Panc1 (cell line): ENCODE data around the gene ZNF398.

Experiments
- POLR2AphosphoS5 ChIP-seq: IDR thresholded peaks from 2 replicates; pipeline ENCODE4 v1.6.1; 2012; ENCODE audit warnings: mild to moderate bottlenecking, low read depth, low read length, moderate library complexity
- REST ChIP-seq, 2 experiments: IDR thresholded peaks; 2 replicates each; pipeline ENCODE4 v1.6.1; 2011 to 2012; ENCODE audit warnings: low read depth in 2 of 2, control low read depth in 1 of 2, low read length in 1 of 2, mild to moderate bottlenecking in 1 of 2, moderate library complexity in 1 of 2; ENCODE audit not compliant: insufficient read depth in 1 of 2
- TF ChIP-seq, protein P1 (sequence below): fragments of 450-650 bp; IDR thresholded peaks from 2 replicates; pipeline ENCODE4 v1.5.1; 2017; ENCODE audit warnings: mild to moderate bottlenecking

DNA sequence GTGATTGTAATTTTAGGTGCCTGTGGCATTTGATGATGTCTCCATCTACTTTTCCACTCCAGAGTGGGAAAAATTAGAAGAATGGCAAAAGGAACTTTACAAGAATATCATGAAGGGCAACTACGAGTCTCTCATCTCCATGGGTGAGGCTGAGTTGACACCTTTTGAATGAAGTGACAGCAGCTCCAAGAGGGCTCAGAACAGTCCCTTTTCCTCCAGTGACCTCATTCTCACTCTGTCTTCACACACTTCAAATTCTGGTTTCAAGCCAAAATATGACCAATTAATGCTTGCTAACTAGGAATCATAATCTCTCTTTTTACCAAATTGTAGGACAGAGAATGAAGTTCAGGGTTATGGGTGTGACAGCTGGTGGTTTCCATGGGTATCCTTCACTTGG is 18.9 kb downstream of the ZNF398 start:
- TF ChIP-seq, protein P1, sequence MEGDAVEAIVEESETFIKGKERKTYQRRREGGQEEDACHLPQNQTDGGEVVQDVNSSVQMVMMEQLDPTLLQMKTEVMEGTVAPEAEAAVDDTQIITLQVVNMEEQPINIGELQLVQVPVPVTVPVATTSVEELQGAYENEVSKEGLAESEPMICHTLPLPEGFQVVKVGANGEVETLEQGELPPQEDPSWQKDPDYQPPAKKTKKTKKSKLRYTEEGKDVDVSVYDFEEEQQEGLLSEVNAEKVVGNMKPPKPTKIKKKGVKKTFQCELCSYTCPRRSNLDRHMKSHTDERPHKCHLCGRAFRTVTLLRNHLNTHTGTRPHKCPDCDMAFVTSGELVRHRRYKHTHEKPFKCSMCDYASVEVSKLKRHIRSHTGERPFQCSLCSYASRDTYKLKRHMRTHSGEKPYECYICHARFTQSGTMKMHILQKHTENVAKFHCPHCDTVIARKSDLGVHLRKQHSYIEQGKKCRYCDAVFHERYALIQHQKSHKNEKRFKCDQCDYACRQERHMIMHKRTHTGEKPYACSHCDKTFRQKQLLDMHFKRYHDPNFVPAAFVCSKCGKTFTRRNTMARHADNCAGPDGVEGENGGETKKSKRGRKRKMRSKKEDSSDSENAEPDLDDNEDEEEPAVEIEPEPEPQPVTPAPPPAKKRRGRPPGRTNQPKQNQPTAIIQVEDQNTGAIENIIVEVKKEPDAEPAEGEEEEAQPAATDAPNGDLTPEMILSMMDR, result no peak
- TF ChIP-seq POLR2AphosphoS5, result no peak
- no peak for TF ChIP-seq REST (IDR thresholded peaks at IDR 0.05; ENCODE audit: insufficient read depth in 1 of 2, low read depth in 2 of 2, low read length in 1 of 2)
